ENCODE measurements around the gene DPP6. TPM values are rescaled to one million over a fixed set of nuclear protein-coding genes. Genes with fewer than 3 reads are reported as not detected.

The DPP6 gene
- total and polyA plus RNA-seq, 8 donors = 0.29 to 1.2 (median 0.57) TPM

DNA sequence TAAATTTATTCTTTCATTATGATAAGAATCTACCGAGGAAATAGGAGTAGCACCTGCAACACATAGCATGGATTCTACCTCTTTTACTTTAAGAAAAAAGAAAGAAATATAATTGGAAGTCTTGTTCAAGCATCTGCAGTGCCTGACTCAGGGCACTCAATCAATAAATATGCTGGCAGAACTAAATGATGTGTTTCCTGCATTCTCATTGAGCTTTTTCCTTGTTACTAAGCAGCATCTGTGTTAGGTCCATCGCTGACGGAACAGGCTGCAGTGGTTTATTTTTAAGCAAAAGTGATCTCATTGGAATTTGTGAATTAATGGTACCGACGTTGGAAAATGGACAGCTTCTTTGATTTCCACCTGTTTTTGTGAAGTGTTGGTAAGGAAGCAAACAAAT lies 417.5 kb downstream of the DPP6 start:
- no peak for TF ChIP-seq CTCF (IDR thresholded peaks at IDR 0.05)
- intact Hi-C loops (cut with DNase I) = no loop called here
- H3K4me3 ChIP-seq = no peak overlapping the region
- peaks cover 0 to 10% of the 10 kb centered on the region in 2 donors for H3K9me3 ChIP-seq
- no peaks in the 10 kb centered on the region for H3K36me3 ChIP-seq
- ATAC-seq (no peak), DNase-seq (no peak)
- H3K27me3 ChIP-seq = no peaks in the 10 kb centered on the region
- H3K27ac ChIP-seq = no peak overlapping the region
- H3K4me1 ChIP-seq = no peaks in the 10 kb centered on the region

GRCh38 chr7:154472343-154472742 lies 420.1 kb downstream of the DPP6 start:
- H3K36me3 ChIP-seq = no peaks in the 10 kb centered on the region
- no peaks in the 10 kb centered on the region for H3K9me3 ChIP-seq
- no peak for DNase-seq
- no peak overlapping the region for H3K4me3 ChIP-seq
- H3K27ac ChIP-seq = no peak overlapping the region
- no peak for TF ChIP-seq CTCF (IDR thresholded peaks at IDR 0.05)
- no peaks in the 10 kb centered on the region for H3K4me1 ChIP-seq
- no peaks in the 10 kb centered on the region for H3K27me3 ChIP-seq
- no peak for ATAC-seq
- intact Hi-C loops (cut with DNase I) = no loop called here

DNA sequence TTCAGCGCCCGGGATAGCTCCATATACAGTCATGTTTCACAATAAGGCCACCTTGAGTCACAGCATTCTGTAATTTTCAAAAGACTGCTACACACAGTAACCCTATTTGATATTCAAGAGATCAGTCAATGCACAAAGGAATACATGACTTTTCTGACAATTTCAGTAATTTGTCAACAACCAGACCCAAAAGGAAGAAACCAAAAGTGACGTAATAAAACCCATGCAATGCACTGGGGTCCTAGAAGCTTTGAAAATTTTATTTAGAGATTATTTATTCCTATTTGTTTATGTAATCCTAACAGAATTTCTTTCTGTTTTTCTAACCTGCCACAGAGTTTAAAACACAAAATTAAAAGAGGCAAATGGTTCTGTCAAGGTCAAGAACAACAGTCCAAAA lies 421.2 kb downstream of the DPP6 start:
- H3K4me3 ChIP-seq = no peak overlapping the region
- no peaks in the 10 kb centered on the region for H3K36me3 ChIP-seq
- no peak overlapping the region for H3K27ac ChIP-seq
- no peaks in the 10 kb centered on the region for H3K27me3 ChIP-seq
- no peak for TF ChIP-seq CTCF (IDR thresholded peaks at IDR 0.05)
- no peaks in the 10 kb centered on the region for H3K4me1 ChIP-seq
- ATAC-seq = no peak
- DNase-seq = no peak
- intact Hi-C loops (cut with DNase I) = no loop called here
- no peaks in the 10 kb centered on the region for H3K9me3 ChIP-seq

GRCh38 chr7:154474903-154475520 lies 422.8 kb downstream of the DPP6 start:
- no peak overlapping the region for H3K4me3 ChIP-seq
- no peak overlapping the region for H3K27ac ChIP-seq
- no peaks in the 10 kb centered on the region for H3K9me3 ChIP-seq
- no peaks in the 10 kb centered on the region for H3K4me1 ChIP-seq
- intact Hi-C loops (cut with DNase I) = no loop called here
- H3K27me3 ChIP-seq = no peaks in the 10 kb centered on the region
- ATAC-seq = no peak
- no peaks in the 10 kb centered on the region for H3K36me3 ChIP-seq
- TF ChIP-seq CTCF (IDR thresholded peaks at IDR 0.05) = no peak
- no peak for DNase-seq

- Histone ChIP-seq H3K4me3 (no peak overlapping the region), H3K27me3 (no peaks in the 10 kb centered on the region), H3K27ac (no peak overlapping the region), H3K36me3 (no peaks in the 10 kb centered on the region), H3K4me1 (no peaks in the 10 kb centered on the region), H3K9me3 (no peaks in the 10 kb centered on the region)
- intact Hi-C loops (cut with DNase I) = no loop called here
- no peak for TF ChIP-seq CTCF (IDR thresholded peaks at IDR 0.05)
- ATAC-seq = no peak
- DNase-seq = no peak
Measured at GRCh38 chr7:154475864-154476263, 423.7 kb downstream of the DPP6 start.

All from left lung (tissue), 10 donors.